ENCODE data around the gene THRB. TPM values are rescaled to one million over a fixed set of nuclear protein-coding genes. Genes with fewer than 3 reads are reported as not detected.

The THRB gene
- total RNA-seq, 1 donor, result 0.36 TPM

GRCh38 chr3:24462737-24463136 lies 31.9 kb downstream of the THRB start:
- no peaks in the 10 kb centered on the region for H3K36me3 ChIP-seq (ENCODE audit: insufficient read depth, low read length)
- no peaks in the 10 kb centered on the region for H3K27me3 ChIP-seq (ENCODE audit: insufficient read depth, low read length)
- H3K4me3 ChIP-seq (ENCODE audit: insufficient read depth, low read length), result no peak overlapping the region
- H3K27ac ChIP-seq (ENCODE audit: low read depth, low read length), result no peak overlapping the region
- no peaks in the 10 kb centered on the region for H3K9me3 ChIP-seq (ENCODE audit: low read depth, low read length)
- no peak overlapping the region for H3K4me2 ChIP-seq (ENCODE audit: insufficient read depth, low read length)
- H2AFZ ChIP-seq (ENCODE audit: low read length), result no peak overlapping the region
- no peaks in the 10 kb centered on the region for H3K79me2 ChIP-seq (ENCODE audit: insufficient read depth, low read length)
- H3K4me1 ChIP-seq (ENCODE audit: insufficient read depth, low read length), result no peaks in the 10 kb centered on the region
- DNase-seq (ENCODE audit: insufficient read length, low spot score, missing footprints), result no peak
- H4K20me1 ChIP-seq (ENCODE audit: insufficient read depth, low read length), result no peaks in the 10 kb centered on the region
- no peak for TF ChIP-seq CTCF (IDR thresholded peaks at IDR 0.05; ENCODE audit: extremely low read depth, low read depth, low read length)

GRCh38 chr3:24460974-24461373 lies 33.7 kb downstream of the THRB start:
- Histone ChIP-seq H3K79me2 (ENCODE audit: insufficient read depth, low read length) (no peaks in the 10 kb centered on the region), H3K27me3 (ENCODE audit: insufficient read depth, low read length) (no peaks in the 10 kb centered on the region), H3K4me2 (ENCODE audit: insufficient read depth, low read length) (no peak overlapping the region), H3K27ac (ENCODE audit: low read depth, low read length) (no peak overlapping the region), H2AFZ (ENCODE audit: low read length) (no peak overlapping the region), H4K20me1 (ENCODE audit: insufficient read depth, low read length) (no peaks in the 10 kb centered on the region), H3K36me3 (ENCODE audit: insufficient read depth, low read length) (no peaks in the 10 kb centered on the region), H3K9me3 (ENCODE audit: low read depth, low read length) (no peaks in the 10 kb centered on the region), H3K4me1 (ENCODE audit: insufficient read depth, low read length) (no peaks in the 10 kb centered on the region), H3K4me3 (ENCODE audit: insufficient read depth, low read length) (no peak overlapping the region)
- no peak for TF ChIP-seq CTCF (IDR thresholded peaks at IDR 0.05; ENCODE audit: extremely low read depth, low read depth, low read length)
- DNase-seq (ENCODE audit: insufficient read length, low spot score, missing footprints), result no peak

GRCh38 chr3:24457719-24458118 lies 36.9 kb downstream of the THRB start:
- H3K4me1 ChIP-seq (ENCODE audit: insufficient read depth, low read length), result no peaks in the 10 kb centered on the region
- no peak for TF ChIP-seq CTCF (IDR thresholded peaks at IDR 0.05; ENCODE audit: extremely low read depth, low read depth, low read length)

GRCh38 chr3:24454856-24455255 lies 39.8 kb downstream of the THRB start:
- no peaks in the 10 kb centered on the region for H3K27me3 ChIP-seq (ENCODE audit: insufficient read depth, low read length)
- H3K27ac ChIP-seq (ENCODE audit: low read depth, low read length), result no peak overlapping the region
- no peak for DNase-seq (ENCODE audit: insufficient read length, low spot score, missing footprints)
- H3K4me3 ChIP-seq (ENCODE audit: insufficient read depth, low read length), result no peak overlapping the region
- H3K36me3 ChIP-seq (ENCODE audit: insufficient read depth, low read length), result no peaks in the 10 kb centered on the region
- no peaks in the 10 kb centered on the region for H4K20me1 ChIP-seq (ENCODE audit: insufficient read depth, low read length)
- no peaks in the 10 kb centered on the region for H3K4me1 ChIP-seq (ENCODE audit: insufficient read depth, low read length)
- no peaks in the 10 kb centered on the region for H3K9me3 ChIP-seq (ENCODE audit: low read depth, low read length)
- H3K4me2 ChIP-seq (ENCODE audit: insufficient read depth, low read length), result no peak overlapping the region
- H2AFZ ChIP-seq (ENCODE audit: low read length), result no peak overlapping the region
- TF ChIP-seq CTCF (IDR thresholded peaks at IDR 0.05; ENCODE audit: extremely low read depth, low read depth, low read length), result no peak
- H3K79me2 ChIP-seq (ENCODE audit: insufficient read depth, low read length), result no peaks in the 10 kb centered on the region

More at GRCh38 chr3:24457719-24458118, 36.9 kb downstream of the THRB start:
- Histone ChIP-seq H3K9me3 (ENCODE audit: low read depth, low read length) (no peaks in the 10 kb centered on the region), H3K4me2 (ENCODE audit: insufficient read depth, low read length) (no peak overlapping the region), H3K4me3 (ENCODE audit: insufficient read depth, low read length) (no peak overlapping the region), H3K79me2 (ENCODE audit: insufficient read depth, low read length) (no peaks in the 10 kb centered on the region), H4K20me1 (ENCODE audit: insufficient read depth, low read length) (no peaks in the 10 kb centered on the region), H2AFZ (ENCODE audit: low read length) (no peak overlapping the region), H3K27me3 (ENCODE audit: insufficient read depth, low read length) (no peaks in the 10 kb centered on the region), H3K36me3 (ENCODE audit: insufficient read depth, low read length) (no peaks in the 10 kb centered on the region), H3K27ac (ENCODE audit: low read depth, low read length) (no peak overlapping the region)
- DNase-seq (ENCODE audit: insufficient read length, low spot score, missing footprints), result no peak

Measured in osteoblast (primary cell).